Stimulated activated CD4-positive, alpha-beta T cell treated with anti-CD3 and anti-CD28 coated beads, Interleukin-1b, Interleukin-23, amount 100 ng/mL, for 1 hour (primary cell): ENCODE results near the gene GPR55.

Experiments
- DNase-seq, 2 donors: peaks; one replicate each; pipeline ENCODE4 v3.0.0-alpha.2; 2020; ENCODE audit warnings: low read depth in 2 of 2

The GPR55 gene

DNA sequence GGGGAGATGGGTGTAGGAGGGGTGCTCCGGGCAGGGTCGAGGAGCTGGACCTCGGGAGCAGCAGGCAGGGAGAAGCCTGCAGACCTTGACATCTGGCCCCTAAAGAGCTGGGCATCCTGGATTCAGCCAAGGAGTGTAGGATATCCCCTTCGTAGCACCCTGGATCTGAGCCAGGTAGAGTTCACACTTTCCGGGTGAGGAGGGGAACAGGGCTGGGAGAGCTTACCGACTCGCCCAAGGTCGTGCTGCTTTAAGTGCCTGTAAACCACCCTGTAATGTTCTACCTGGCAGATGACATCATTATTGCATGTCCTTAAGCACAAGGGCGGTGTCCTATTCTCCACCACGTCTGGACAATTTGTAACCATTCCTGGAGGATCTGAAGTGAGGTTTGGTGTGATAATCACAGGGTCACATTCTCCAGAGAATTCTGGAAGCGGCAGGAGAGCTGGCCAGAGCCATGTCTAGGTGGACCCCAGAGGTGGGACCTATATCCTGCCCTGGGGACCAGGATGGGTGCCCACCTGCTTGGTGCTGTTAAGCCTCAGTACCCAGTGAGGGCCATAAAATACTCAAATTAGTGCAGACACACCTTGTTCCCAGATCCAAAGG, 45.7 kb downstream of the GPR55 start:
- no peak for DNase-seq

DNA sequence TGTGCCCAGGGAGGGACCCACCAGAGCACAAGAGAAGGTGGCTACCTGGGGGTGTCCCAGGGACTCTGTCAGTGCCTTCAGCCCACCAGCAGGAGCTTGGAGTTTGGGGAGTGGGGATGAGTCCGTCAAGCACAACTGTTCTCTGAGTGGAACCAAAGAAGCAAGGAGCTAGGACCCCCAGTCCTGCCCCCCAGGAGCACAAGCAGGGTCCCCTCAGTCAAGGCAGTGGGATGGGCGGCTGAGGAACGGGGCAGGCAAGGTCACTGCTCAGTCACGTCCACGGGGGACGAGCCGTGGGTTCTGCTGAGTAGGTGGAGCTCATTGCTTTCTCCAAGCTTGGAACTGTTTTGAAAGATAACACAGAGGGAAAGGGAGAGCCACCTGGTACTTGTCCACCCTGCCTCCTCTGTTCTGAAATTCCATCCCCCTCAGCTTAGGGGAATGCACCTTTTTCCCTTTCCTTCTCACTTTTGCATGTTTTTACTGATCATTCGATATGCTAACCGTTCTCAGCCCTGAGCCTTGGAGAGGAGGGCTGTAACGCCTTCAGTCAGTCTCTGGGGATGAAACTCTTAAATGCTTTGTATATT, 46.3 kb downstream of the GPR55 start:
- no peak for DNase-seq

DNA sequence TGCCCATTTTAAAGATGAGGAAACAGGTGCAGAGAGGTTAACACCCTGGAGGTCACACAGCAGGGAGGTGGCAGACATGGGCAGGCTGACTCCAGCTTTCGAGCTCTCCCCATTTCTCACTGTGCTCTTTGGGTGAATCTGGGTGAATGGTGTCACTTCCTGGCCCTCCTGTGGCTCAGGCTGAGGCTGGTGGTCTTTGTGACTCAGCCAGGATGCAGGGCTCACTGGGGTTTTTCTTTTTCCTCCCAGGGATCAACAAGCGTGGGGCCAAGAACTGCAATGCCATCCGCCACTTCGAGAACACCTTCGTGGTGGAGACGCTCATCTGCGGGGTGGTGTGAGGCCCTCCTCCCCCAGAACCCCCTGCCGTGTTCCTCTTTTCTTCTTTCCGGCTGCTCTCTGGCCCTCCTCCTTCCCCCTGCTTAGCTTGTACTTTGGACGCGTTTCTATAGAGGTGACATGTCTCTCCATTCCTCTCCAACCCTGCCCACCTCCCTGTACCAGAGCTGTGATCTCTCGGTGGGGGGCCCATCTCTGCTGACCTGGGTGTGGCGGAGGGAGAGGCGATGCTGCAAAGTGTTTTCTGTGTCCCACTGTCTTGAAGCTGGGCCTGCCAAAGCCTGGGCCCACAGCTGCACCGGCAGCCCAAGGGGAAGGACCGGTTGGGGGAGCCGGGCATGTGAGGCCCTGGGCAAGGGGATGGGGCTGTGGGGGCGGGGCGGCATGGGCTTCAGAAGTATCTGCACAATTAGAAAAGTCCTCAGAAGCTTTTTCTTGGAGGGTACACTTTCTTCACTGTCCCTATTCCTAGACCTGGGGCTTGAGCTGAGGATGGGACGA, 47.1 kb downstream of the GPR55 start:
- no peak for DNase-seq

- DNase-seq = no peak
Observed at GRCh38 chr2:230877116-230877758, 47.8 kb downstream of the GPR55 start.

GRCh38 chr2:230875347-230876315, 49.4 kb downstream of the GPR55 start:
- DNase-seq = no peak

- DNase-seq = no peak
Observed at GRCh38 chr2:230874876-230875275, 50.2 kb downstream of the GPR55 start.

DNA sequence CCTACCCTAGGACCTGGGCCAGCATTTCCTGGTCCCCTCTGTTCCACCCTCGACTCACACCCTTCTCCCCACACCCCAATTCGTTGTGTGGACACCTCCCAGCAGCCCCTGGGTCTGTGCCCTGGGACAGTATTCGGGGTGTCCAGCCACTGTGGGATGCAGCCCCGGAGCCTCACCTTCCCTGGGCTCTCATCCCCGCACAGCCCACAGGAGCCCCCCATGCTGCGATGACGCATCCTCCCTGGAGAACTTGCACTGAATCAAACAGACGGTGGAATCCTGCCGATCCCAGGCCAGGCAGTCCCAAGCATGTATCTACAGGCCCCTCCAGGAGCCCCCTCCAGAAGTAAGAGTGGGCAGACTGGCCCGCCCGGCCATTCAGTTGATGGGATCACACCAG, 50.6 kb downstream of the GPR55 start:
- DNase-seq = no peak

DNA sequence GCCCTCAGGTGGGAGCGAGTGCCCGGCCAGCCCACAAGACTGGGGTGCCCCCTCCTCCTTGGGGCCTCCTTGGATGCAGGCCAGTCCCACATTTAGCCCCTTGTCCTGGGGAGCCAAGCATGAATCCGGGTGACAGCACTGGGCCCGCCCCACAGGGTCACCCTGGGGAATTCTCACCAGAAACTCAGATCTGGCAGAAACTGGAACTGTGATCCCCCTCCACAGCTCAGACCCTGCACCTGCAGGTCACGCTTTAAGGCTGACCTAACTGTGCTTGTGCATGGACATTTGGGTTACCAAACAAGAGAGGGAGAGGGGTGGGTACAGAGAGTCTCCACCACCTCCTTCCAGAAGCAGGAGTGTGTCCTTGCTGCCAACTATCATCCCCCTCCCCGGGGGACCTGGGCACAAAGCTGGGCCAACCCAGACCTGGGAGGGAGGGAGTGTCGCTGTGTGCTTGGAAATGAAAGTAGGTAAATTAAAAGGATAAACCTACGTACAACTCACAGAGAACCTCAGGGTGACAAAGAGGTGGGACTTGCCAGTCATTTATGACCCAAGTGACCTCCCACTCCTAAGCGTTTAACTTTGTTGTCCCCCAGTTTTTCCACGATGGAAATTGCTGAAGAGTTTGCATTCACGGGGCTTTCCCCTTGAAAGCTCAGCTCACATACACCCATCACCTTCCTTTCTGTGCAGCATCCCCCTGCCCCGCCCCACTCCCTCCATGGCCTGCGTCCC, 51.2 kb downstream of the GPR55 start:
- no peak for DNase-seq

- no peak for DNase-seq
Observed at GRCh38 chr2:230872968-230873660, 51.9 kb downstream of the GPR55 start.

DNA sequence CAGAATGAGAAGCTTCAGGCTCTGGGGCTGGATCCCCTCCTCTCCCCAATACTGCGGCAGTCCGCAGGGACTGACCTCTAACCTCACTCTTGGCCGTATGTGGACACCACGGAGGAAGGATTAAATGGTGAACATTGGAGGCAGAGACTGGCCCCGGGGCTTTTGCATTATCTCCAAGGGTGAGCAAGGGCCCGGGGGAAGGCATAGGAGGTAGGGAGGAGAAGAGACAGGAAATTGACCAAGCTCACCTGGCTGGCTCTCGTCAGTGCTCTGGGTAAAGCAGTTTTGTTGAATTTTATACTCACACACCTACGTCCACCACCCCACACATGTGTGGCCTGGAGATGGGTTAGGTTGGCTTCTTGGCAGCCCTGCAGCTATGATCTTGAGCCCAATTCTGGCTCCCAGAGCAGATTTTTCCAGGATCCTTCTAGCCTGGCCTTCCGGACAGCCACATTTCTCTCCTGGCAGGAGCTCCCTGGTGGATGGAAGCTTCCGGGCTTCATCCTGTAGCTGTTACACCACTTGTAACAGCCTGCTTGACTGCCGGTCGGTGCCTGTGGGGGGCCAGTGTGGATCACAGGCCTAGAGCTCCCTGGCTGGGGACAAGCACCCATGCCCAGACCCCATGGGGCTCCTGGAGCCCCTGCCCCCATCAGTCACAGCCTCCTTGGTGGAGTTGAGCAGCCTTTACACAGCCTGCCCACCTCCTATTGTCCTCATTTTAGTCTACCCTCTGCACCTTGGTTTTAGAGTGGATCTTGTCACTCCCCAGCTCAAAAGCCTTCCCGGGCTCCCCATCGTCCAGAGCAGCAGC, 52.7 kb downstream of the GPR55 start:
- DNase-seq = no peak

DNA sequence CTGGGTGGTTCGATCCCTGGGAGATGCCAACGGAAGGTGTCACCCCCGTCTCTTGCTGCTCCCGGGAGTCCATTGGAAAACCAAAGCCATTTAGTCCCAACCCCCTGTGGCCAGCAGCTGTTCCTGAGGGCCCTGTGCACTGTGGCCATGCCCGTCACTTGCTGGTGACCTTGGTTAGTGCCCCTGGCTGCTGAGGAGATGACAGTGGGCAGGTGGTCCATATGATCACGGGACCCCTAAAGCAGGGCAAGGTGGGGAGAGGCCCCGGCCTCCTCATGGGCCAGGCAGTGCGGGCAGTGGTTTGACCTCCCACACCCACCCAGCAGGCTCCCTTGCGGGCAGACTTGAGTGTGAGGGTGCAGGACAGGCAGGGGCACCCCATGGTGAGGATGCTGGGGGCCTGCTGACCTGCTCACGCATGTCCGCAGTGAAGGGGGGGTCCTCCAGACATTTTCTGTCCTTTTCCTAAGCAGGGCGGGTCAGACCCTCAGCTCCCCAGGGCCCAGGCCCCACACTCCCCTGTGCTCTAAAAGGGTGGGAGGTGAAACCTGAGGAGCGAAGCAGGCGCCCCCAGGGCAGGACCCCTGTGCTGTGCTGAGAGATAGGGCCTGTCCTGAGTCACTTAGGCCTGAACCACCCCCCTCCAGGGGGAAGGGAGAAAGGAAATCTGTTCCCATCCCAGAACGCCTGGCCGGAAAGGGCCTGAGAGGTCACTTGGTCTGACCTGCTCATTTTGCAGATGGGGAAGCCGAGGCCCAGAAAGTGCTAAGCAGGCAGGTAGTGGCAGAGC, 53.5 kb downstream of the GPR55 start:
- DNase-seq = no peak

DNA sequence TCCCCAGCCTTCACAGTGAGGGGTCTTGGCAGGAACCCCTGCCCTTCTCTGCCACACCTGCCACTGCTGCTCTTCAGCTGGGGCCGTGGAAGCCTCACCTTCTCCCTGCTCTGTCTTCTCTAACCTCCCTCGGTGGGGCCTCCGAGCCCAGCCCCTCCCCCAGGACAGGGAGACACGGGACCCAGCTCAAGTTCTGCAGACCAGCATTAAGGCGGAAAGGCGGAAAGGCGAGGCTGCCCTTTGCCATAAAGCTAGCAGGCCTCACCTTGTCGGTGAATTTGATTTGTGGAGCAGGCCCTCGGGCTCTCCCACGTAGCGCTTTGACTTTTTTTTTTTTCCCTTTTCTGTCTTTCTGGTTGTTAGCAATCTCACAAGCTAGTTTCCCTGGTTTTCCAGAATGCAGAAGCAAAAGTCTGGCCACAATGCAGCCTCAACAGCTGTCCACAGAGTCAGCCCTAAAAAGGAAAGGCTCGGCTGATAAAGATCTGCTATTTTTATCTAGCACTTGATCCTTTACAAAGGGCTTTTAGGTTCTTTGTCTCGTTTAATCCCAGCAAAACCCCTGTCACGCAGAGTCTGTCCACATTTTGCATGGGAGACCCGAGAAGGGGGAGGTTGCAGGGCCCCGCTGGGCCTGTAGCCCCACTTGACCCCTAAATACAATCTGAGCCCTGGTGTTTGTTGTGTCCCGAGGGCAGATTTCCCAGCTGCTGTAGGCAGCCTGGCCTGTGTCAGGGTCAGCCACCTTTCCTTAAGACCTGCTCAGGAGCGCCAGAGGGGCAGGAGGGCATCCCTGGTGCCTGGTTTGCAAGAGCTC, 54.3 kb downstream of the GPR55 start:
- DNase-seq = no peak

DNA sequence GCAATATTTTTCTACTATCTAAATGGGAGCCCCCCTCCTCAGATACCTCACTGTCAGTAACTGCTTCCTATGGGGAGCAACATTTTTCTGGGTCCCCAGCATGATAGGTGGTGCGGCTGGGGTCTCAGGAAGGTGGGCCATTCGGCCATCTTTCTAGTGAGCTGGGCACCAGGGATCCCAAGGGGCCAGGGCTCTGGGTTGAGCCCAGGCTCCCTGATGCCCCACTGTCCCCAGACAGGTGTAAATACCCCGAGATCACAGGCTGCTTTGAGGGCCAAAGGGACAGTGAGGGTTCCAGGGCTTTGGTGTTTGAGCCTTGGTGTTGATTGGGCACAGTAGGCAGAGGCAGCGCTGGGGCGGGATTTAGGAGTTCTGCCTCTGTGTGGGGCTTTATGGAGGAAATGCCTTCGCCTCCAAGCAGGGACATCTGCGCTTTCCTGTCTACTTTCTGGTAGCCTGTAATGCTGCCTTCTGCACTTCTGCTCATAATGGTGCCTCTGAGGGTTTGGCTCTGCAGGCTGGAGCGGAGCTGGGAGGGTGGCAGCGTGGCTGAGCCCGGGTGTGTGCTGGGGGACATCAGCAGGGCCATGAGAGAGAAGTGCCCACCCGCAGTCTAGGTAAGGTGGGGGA, 55.0 kb downstream of the GPR55 start:
- no peak for DNase-seq

- DNase-seq = no peak
Observed at GRCh38 chr2:230868947-230869913, 55.8 kb downstream of the GPR55 start.

DNA sequence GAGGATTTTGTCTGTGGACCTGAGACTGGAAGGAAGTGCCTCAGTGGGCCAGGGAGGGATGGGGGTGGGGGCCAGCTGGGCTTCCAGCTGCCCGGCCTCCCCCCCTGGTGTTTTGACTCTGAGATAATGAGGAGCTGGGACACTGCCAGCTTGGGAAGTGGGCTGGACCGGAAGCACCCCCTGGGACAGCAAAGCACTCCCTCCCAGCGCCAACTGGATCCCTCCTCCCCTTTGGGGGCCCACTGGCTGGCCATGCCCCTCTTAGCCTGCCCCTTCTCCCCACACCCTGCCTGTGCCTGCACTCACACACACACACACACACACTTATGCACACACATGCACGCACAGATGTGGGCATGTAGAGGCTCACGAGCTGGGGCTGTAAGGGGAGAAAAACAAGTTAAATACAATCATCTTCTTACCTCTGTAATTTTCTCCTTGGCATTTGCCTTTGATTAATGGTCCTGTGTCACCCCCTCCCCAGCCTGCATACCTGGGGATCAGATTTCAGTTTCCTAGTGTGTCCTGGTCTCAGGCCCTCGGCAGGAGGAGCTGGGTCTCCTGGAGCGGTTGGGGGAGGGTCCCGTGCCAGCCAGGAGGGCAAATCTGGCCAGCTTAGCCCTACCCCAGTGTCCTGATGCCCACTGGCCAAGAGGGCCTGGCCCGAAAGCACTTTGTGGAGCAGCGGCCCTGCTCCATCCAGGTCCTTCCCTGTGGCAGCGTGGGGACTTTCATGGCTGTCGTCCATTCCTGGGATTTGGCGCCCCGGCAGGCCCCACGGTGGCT, 56.7 kb downstream of the GPR55 start:
- DNase-seq = no peak
